GM18861 (cell line): ENCODE measurements around the gene SMCO2.
A peak's percentile ranks its signal among the peaks of the same experiment; 100 is the strongest.

ENCODE experiments used
- ATAC-seq: cut with Tn5 transposase; IDR thresholded peaks from one replicate; pipeline ENCODE4 v1.9.1; 2021; ENCODE audit not compliant: unreplicated experiment

SMCO2 gene

DNA sequence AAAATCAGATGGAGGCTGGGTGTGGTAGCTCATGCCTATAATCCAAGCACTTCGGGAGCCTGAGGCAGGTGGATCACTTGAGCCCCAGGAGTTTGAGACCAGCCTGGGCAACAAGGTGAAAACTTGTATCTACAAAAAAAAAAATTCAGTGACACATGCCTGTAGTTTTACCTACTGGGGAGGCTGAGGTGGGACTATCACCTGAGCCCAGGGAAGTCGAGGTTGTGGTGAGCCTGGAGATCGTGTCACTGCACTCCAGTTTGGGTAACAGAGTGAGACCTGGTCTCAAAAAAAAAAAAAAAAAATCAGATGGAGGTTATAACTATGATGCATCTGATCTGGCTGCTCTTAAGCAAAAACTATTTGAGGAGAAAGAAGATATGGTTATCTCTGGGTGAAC, 50.9 kb downstream of the SMCO2 start:
- no peak for ATAC-seq

DNA sequence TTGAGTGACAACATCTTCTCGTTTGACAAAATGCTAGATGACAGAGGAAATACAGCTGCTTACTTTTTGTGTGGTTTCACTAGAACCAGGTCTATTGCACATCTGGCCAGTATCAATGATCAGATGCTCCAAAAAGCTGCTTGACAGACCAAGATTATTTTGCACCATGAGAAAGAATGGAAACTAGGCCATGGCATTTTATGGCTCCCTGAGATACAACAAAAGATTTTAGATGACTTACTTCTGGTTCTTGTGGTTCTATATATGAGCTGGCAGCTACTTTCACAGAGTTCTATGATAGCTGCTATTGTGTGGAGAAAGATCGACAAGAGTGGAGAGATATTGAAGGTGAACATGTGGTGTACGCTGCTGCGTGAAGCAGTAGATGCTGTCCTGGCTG, 51.6 kb downstream of the SMCO2 start:
- peak; percentile 76 for ATAC-seq

DNA sequence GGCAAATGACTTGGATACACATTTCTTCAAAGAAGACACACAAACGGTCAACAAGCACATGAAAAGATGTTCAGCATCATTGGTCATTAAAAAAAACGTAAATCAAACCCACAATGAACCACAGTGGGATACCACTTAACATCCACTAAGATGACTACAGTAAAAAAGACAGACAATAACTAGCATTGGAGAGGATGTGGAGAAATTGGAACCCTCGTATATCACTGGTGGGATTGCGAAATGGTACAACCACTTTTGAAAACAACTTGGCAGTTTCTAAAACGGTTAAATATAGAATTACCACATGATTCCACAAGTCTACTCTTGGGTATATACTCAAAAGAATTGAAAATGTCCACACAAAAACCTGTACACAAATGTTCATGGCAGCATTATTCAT, 52.2 kb downstream of the SMCO2 start:
- ATAC-seq = no peak

DNA sequence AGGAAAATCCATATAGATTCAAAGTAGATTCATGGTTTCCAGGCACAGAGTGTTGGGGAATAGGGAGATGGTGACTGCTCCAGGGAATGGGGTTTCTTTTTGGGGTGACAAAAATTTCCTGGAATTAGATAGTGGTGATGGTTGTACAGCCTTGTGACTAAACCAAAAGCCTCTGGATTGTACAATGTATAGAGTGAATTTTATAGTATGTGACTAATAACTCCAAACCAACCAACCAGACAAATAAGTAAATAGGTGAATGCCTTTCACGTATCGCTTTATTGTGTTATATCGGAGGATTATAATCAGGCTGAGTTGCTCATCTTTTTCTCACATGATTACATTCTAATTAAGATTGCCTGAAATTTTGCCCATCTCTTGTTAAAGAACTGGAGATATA, 52.8 kb downstream of the SMCO2 start:
- no peak for ATAC-seq

DNA sequence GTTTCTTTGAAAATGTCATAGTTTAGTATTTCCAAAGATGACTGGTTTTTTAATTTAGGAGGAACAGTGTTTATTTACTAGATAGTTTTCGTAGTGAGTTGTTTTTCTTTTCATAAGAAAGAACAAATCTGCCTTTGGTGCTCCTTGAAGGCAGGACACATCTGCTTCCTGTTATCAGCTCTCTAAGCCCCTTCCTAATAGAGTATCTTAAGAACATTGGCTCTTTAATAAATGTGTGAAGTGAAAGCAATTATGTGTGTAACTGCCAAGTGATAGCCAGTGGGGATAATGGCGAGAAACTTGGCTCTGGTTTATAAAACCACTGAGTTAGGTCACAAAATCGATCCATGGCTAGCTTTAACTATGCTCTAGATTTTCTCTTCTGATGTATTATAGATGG, 54.0 kb downstream of the SMCO2 start:
- no peak for ATAC-seq

DNA sequence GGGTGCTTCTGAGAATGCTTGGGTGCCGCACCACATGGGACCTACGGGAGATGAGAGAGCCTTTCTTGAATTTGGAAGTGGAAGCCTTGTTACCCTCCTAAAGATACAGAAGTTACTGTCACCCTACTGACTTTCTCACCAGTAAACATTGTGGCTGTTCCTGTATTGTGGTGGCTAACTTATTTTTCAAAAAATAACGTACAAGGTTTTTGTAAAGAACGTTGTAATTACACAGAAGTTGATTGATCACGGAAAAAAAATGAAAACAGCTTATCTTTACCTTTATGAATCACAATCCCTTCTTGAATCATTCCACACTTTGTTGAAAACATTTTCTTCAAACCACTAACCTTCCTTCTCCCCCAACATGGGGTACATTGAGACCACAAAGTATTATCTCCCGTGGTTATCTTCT, 55.5 kb downstream of the SMCO2 start:
- no peak for ATAC-seq

DNA sequence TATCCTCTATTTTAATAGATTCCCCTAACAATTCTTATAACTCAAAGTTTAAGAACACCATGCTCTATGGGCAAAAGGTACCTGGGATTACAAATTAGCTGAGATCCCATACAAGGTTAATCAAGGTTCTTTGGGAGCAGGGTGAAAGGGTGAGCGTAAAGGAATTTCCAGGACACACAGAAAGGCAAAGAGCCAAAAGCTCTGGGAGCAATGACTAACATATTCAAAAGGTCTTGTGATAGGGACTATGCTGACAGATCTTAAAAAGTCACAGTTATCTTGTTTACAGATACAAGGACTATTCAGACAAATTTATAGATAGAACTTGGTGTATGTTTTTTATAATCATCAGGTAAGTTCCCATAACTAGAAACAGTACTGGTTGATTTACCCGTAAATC, 58.0 kb downstream of the SMCO2 start:
- no peak for ATAC-seq

DNA sequence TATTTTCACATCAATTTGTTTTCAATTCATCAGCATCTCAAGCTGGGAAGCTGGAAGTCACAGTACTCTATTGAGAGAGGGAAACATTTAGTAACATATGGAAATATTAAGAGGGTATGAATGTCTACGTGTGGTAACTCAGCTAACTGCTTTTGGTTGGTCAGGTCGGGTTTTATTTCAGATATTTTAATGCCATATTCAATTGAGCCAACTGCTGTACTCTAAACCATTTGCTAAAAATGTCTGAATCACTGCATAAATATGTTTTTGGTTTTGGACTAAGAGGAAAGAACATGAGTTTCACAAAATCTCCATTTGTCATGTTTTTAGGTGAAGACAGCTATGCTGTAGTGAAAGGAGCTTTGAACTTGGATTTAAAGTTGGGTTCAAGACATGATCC, 58.6 kb downstream of the SMCO2 start:
- ATAC-seq = no peak

DNA sequence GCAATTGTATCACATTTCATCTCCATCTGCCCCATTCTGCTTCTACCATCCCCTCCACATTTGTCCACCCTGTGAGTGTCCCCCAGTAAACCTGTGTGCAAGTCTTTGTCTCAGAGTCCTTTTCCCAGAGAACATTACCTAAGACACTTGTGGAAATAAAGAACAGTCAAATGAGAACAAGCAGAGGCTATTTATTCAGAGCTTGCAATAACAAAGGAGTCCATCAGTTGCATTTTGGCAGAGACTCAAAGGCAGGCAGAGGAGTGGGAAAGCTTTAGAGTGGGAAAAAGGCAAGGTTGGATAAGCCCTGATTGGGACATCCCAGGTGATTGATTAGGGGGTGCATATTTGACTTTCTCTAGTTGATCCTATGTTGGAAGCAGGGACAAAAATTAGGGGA, 59.2 kb downstream of the SMCO2 start:
- ATAC-seq = no peak

DNA sequence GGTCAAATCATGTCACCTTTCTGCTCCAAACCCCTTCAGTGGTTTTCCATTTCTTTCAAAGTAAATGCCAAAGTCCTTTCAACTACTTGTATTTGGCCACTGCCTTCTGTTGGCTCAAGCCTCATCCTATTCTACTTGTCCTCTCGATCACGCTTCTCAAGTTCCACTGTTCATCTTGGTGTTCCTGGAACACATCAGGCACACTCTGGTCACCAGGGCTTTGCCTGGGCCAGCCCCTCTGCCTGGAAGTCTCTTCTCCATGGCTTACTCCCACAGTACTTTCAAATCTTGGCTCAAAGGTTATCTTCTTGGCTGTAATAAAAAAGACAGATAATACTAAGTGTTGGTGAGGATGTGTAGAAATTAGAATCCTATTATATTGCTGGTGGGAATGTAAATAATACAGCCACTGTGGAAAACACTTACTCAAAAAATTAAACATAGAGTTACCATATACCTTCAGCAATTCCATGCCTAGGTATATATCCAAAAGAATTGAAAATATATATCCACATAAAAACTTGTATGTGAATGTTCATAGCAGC, 60.2 kb downstream of the SMCO2 start:
- no peak for ATAC-seq

DNA sequence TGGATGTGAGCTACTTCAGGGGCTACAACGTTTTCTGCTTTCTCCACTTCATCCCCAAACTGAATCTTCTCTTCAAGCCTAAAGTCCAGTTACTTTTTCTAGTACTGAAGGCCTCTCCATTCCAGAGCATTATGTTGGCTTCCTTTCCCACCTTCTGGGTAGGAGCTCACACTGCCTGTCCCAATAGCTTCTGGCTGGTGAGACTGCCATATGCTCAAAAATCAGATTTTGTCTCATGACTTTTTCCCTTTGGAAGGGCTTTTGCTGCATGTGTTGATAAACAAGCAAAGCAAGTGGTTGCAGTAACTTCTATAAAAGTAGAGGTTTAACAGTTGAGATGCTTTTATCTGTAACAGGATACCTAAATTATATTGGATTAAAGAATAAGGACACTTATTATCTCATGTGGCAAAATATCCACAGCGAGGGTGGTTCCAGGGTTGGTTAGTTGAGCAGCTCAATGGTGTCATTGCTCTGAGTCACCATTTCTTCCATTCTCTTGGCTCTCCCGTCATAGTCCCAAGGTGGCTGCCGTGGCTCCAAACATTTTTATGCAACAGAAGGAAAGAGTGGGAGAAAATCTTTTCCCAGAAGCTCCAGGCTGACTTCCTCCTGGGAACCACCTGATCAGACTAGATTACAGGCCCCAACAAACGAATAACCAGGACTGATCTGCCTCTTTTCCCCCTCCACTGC, 62.3 kb downstream of the SMCO2 start:
- ATAC-seq = no peak

DNA sequence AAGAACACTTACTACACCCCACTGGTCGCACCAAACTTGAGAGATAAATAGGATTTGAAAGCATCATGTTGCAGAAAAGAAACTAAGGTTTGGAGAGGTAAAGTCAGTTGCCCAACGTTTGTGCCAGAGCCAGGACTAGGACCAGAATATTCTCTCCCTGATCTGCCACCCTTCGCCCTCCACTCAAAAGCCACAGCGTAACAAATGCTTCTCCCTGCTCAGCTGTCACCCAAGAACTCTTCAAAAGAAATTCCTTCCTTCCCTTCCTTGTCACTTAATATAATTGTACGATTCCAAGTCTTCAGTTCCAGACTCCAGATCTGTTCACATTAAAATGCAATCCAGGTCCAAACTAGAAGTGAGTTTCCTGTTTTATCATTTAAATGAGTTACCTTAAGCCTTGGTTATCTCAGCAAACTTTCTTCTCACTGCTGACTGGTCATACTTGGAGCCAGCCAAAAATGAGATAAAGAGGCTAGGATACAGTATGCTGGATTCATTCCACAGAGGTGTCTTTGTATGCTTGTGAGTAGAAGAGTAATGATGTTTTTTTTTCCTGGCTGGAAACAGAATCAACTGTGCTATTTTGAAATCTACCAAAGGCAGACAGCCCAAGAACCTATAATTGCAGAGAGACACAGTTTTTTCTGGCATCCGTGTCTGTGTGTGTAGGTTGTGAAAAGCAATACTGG, 64.6 kb downstream of the SMCO2 start:
- no peak for ATAC-seq

DNA sequence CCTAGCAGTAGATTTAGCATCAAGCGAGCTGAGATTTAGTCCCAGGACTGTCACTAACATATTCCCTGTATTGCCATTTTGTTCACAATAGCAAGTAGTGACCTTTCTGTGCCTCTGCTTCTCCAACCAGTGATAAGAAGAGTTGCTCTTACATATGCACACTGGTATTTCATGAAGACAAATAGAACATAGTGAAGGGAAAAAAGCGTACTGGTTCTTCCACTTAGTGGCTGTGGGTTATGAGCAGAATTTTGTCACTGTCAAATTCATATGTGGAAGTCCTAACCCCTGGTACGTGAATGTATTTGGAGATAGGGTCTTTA, 65.1 kb downstream of the SMCO2 start:
- ATAC-seq = no peak

DNA sequence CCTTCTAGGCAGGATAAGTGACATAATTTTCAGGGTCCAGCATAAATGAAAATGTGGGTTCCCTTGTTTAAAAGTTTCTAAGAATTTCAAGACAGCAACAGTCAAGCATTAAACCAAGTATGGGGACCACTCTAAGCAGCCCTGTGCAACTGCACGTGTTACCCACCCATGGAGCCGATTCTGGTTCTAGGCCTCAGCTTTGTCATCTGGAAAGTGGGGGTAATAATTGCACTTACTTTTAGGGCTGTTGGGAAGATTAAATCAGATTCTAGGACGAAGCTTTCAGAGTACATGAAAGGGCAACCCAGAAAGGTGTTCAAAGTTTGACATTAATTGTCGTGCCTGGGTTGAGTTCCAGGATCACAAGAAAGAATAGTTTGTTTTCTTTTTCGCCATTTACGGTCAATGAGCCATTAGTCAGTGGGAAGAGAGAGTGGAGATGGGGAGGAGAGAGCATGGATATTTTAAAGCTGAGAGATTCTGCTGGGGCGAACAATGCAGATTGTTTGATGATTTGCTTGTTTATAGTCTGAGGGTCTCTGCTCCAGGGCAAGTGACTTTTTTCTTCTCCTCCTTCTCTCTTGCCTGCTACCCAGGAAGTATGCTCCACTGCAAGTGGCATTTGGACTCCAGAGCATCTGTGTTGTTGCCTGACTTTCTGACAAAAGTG, 66.8 kb downstream of the SMCO2 start:
- no peak for ATAC-seq

DNA sequence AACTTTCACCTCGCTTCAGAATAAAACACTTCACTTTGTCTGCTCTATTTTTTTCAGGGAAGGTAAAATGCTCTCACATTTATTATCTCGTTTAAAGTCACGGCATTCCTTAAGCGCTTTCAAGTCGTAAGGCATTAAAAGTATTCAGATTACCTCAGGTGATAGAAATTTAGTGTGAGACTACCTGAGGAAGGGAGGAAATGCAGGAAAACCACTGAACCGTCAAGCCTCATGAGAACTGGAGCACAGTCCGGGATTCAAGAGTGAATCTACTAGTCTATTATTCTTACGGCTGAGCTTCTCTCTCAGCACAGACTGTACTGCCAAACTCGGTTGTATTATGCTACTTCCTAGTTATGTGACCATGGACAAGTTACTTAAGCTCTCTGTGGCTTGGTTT, 69.1 kb downstream of the SMCO2 start:
- ATAC-seq = no peak

DNA sequence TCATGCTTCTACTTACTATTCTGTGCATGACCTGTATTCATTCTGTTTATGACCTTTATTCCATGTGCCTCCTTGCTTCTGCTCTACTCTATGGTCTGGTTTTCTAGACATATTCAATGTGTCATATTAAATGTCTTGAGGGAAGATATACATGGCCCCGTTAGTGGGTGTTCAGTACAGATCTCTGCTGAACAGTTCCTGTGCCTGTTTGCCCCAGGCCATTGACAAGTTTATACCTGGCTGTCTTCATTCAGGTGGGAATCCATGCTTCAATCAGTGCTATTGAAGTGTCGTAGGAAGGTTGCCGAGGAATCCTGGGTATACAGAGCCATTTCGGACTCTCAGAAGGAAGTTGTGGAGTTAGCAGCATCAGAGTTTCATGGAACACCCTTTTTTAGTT, 70.1 kb downstream of the SMCO2 start:
- ATAC-seq = no peak

DNA sequence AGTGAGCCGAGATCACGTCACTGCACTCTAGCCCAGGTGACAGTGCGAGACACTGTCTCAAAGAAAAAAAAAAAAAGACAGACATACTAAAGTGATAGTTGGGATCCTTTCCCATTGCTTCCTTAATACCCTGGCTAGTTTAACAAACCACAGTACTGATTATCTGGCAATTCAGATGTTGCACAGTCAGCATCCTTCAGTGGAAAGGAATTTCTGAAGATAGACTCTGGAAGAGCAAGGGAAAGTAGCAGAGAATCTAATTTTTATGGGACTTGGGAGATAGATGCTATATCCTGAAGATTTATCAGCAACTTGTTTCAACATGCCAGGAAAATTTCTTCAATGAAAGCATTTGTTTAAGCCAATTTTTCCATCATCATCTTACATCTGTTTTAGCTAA, 71.0 kb downstream of the SMCO2 start:
- ATAC-seq = no peak

DNA sequence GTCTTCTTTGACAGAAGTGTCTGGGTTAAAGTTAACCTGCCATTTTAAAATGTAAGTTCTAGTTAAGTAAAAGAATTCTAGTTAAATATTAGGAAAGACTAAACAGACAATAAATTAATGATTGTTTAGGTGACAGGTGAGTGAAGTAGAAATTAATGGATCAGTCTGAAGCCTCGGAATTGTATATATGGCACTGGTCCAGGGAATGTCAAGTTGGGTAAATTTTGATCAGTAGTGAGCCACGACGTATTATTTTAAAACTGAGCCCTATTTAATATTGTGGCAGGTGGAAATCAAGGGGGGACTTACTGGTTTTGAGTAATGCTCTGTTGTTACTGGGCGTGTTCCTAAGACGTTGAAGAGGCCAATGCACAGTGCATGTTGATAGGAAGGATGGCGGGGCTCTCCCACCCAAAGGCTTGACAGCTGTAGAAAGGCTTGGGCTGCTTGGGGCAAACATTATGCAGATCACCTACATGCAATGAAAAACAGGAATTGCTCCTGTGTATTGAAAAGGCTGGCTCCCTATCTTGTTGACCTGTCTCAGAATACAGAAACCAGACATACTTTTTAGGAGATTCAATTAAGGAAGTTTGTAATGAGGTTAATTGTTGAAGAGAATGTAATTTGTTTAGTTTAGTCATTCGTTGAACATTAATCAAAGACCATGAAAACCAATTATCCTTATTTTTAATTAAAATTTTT, 71.6 kb downstream of the SMCO2 start:
- no peak for ATAC-seq

DNA sequence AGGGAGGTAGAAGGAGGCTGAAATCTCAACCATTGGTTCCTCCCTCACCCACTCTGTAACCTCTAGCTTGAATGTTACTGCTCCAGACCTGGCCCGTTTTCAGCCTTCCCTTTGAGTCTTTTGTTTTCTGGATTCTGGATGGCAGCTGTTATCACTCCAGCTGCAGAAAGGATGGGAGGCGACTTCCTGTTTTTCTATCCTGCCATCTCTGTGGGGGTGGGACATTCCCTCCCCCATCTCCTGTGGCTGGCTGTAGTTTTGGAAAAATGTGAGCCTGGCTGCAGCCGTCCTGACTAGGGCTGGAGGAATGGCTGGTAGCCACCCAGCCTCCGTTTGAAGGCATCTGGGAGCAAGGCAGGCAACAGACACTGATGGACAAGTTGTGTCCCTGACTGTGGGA, 74.5 kb downstream of the SMCO2 start:
- ATAC-seq = no peak

DNA sequence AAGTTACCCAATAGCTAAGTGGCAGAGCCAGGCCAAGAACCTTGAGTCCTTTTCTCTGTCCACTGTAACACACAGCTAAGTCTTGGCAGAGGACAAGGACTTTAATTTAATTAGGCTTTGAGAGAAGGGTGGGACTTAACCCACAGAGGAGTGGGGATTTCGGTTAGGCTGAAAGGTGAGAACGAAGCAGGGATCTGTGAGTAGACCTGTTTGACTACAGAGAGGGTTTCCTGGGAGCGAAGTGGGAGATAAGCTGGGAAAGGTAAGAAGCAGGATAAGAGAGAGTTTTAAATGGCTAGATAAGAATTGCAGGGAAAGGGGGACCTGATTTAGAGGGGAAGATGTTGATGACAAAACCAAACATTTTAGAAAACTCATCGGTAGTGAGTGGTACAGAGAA, 75.4 kb downstream of the SMCO2 start:
- ATAC-seq = no peak

DNA sequence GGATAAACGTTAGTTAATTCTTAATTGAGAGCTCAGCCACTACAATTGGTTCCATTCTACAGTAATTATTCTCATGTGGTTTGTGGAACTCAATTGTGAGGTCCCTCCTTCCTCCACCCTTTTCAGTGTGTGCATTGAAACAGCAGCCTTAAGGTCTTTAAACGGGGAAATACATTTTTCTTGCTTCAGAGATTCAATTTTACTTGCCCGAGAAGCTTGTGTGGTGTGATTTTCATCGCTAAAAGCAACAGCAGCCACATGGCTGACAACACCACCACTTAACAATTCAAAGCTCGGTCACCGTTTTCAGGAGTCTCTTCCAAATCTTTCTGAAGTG, 76.7 kb downstream of the SMCO2 start:
- ATAC-seq = peak; percentile 11
